ENCODE results near the gene ADAM12. TPM values are rescaled to one million over a fixed set of nuclear protein-coding genes. Genes with fewer than 3 reads are reported as not detected.

Gene ADAM12
- total RNA-seq, 2 experiments from 2014 or later, result 0.36 to 0.97 TPM

DNA sequence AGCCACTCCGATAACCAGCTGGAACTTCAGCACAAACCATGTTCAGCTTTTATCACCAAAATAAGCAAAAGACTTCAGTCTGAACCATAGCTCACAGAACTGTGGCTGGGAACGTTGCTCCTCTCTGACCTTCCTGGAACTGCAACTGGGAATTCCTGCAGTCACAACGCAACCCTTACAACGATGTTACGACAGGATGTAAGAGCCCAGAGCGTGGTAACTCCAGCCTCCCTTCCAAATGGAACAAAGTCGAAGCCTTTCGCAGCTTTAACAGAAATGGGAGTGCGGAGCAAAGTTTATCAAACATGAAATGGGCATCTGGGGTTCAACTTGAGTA is 162.6 kb downstream of the ADAM12 start:
- ChIA-PET CTCF (no interaction called here), POLR2A (no interaction called here)
- H3K9me3 Mint-ChIP-seq, result no peaks in the 10 kb centered on the region
- DNase-seq, result no peak
- H3K27me3 Mint-ChIP-seq, result no peaks in the 10 kb centered on the region
- H3K36me3 Mint-ChIP-seq, result no peaks in the 10 kb centered on the region
- no peak overlapping the region for H3K4me3 Mint-ChIP-seq
- intact Hi-C loops (cut with micrococcal nuclease), result no loop called here
- H3K27ac Mint-ChIP-seq, result no peak overlapping the region
- H3K4me1 Mint-ChIP-seq (ENCODE audit: low read depth), result no peaks in the 10 kb centered on the region

DNA sequence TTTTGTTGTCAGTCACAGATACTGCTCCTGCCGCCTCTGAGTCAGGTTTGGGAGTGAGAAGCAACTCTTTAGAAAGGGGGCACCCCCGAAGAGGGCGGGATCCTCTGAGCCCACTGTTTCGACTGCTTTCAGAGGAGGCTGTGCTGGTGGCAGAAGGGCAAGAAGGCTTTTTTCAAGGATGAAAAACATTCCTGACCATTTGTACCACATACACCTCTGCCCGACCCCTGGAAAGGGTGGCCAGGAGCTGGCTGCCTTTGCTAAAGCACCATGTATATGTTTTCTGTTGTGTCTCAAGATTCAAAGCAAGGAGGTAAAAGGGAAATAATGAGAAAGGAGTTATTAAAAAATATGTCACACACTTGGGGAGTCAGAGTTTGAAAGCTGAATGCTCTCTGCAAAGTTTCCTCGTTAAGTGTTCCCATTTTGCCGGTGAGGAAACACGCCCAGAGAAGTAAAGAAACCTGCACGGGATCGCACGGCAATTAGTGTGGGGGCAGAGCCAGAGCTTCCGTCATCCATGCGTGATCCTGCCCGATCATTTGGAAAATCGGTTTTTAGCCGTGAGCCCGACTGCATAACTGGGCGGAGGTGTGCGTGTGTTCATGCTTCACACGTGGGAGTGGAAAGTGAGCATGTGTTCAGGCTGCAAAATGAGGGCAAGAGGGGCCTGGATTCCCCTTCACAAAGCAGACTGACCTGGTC is 163.2 kb downstream of the ADAM12 start:
- Mint-ChIP-seq H3K27me3 (no peaks in the 10 kb centered on the region), H3K9me3 (no peaks in the 10 kb centered on the region), H3K4me1 (ENCODE audit: low read depth) (no peaks in the 10 kb centered on the region), H3K4me3 (no peak overlapping the region), H3K36me3 (no peaks in the 10 kb centered on the region), H3K27ac (no peak overlapping the region)
- intact Hi-C loops (cut with micrococcal nuclease), result no loop called here
- DNase-seq, result no peak
- CTCF ChIA-PET, result no interaction called here
- POLR2A ChIA-PET, result no interaction called here

DNA sequence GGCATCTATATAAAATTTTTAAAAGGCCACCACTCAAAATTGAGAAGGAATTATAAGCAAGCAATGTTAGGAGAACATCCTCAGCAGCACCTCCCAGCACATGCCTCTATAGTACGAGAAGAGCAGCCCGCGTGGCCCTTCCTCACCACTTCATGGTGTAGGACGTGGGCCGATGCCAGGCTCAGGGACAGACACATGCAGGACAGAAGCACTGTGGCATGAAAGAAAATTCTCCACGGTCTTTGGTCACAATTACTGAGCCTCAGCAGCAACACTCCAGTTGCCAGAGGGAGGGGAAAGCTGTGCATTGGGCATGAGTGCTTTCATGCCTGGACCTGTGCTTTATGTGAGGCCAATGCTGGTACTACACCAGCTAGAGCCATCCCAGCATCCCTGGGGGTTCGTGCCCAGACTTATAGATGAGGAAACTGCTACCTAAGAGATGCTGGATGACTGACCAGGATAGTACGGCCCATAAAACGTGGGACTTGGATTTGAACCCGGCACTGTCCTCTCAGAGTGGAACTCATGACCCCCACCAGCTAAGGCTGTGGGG is 164.7 kb downstream of the ADAM12 start:
- Mint-ChIP-seq H3K4me3 (no peak overlapping the region), H3K27ac (no peak overlapping the region), H3K27me3 (no peaks in the 10 kb centered on the region), H3K4me1 (ENCODE audit: low read depth) (no peaks in the 10 kb centered on the region), H3K9me3 (no peaks in the 10 kb centered on the region), H3K36me3 (no peaks in the 10 kb centered on the region)
- DNase-seq, result no peak
- intact Hi-C loops (cut with micrococcal nuclease), result no loop called here
- ChIA-PET CTCF (no interaction called here), POLR2A (no interaction called here)

DNA sequence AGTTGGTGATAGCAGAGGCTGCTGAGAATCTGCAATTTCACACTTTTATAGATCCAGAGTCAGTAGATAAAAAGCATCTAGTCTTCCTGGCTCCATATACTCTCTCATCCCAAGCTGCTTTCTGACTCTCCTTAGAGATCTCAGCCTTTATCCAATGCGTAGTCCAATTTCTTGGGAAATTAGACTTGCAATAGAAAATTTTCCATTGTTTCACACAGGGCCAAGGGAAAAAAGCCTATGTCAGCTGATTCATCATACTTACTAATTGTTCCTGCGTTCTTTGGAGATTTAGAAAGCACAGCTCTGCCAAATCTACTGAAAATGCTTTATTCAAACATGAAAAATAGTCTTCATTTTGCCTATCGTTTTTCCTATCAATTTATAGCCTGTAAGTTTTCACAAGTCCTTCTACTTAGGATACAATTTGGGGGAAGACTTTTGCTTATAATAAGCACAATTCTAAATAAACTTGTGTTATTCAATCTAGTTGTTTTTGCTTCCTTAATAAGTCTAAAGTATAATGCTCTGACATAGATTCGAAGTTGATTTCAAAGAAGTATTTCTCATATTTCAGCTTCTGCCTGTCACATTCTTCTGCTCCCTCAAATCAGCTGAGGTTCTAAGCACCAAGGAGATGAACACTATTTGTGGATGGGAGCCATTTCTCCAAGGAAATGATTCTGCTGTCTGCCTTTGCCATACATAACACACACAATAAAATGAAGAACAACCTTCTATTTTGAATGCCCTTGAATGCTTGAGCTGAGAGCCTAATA is 165.4 kb downstream of the ADAM12 start:
- intact Hi-C loops (cut with micrococcal nuclease), result no loop called here
- Mint-ChIP-seq H3K36me3 (no peaks in the 10 kb centered on the region), H3K9me3 (no peaks in the 10 kb centered on the region), H3K4me3 (no peak overlapping the region), H3K27ac (no peak overlapping the region), H3K4me1 (ENCODE audit: low read depth) (no peaks in the 10 kb centered on the region), H3K27me3 (no peaks in the 10 kb centered on the region)
- POLR2A ChIA-PET, result no interaction called here
- no peak for DNase-seq
- CTCF ChIA-PET, result no interaction called here

DNA sequence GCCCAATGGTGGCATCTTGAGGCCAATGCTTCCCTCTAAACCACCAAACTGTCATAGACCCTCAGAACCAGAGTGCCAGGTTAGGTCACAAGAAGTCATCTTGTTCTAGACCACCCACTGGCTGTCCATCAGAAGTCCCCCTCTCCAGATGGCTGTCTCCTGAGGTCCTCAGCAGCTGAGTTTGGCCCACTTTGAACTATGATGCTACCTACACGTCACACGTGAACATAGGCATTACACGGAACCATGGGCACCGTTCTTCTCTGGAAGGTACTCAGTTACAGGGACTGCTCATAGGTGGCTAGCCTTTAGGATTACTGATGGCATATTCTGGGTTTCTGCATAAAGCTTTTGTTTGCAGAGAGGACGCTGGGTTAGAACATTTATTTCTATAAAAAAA is 166.4 kb downstream of the ADAM12 start:
- Mint-ChIP-seq H3K4me3 (no peak overlapping the region), H3K36me3 (no peaks in the 10 kb centered on the region), H3K4me1 (ENCODE audit: low read depth) (no peaks in the 10 kb centered on the region), H3K27ac (no peak overlapping the region), H3K9me3 (no peaks in the 10 kb centered on the region), H3K27me3 (no peaks in the 10 kb centered on the region)
- CTCF ChIA-PET, result no interaction called here
- POLR2A ChIA-PET, result no interaction called here
- DNase-seq, result no peak
- intact Hi-C loops (cut with micrococcal nuclease), result no loop called here

DNA sequence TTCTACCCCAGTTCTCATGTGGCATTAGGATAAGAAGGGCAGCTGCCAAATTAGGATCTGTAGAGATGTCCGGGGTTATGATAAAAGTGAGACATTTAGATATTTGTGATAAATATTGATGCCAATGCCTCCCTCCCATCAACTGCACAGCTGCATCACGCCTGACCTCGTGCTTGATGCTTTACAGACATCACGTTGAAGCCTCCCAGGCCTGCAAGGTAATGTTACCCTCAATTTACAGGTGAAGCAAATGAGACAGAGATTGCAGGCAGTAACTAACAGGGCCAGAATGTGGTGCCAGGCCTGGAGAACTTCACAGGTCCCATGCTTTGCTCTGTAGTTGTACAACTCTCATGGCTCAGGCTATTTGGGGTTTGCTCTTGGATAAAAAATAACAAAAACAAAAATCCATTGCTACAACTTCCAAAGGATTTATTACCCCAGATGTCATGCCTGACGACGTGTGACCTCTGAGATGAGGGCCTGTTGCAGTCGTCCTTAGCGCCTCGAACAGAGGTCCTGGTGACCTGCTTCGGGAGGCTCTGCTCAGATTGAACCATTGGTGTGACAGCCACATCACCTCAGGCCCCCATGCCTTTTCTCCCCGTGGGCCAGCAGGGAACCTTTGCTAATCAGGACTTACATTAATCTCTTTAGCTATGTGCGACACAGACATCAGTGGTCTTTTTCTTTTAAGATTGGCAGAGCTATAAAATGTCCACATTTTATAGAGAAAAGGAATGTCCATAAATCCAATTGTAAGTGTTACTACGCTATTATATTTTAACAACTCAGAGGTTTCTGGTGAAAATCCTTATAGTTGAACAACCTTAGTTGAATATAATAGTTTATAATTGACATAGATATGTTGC is 169.3 kb downstream of the ADAM12 start:
- Mint-ChIP-seq H3K36me3 (no peaks in the 10 kb centered on the region), H3K27ac (no peak overlapping the region), H3K9me3 (no peaks in the 10 kb centered on the region), H3K4me3 (no peak overlapping the region), H3K4me1 (ENCODE audit: low read depth) (no peaks in the 10 kb centered on the region), H3K27me3 (no peaks in the 10 kb centered on the region)
- ChIA-PET CTCF (no interaction called here), POLR2A (no interaction called here)
- DNase-seq, result no peak
- intact Hi-C loops (cut with micrococcal nuclease), result no loop called here

DNA sequence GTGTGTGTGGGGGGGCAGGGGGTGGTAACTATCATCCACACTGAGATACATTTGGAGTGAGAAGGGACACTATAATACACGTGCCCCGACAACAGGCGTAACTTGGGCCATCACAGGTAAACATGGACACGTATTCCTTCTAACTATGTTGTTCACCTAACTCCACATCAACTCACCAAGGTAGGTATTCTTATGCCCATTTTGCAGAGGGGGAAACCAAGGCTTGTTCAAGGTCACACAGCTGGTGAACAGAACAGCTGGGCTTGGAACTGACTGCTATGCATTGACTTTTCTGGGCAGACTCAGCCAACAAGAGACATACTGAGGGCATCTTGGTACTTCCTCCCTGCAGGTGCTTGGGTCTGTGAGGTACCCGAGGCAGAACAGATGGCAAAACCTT is 170.1 kb downstream of the ADAM12 start:
- no peaks in the 10 kb centered on the region for H3K4me1 Mint-ChIP-seq (ENCODE audit: low read depth)

DNA sequence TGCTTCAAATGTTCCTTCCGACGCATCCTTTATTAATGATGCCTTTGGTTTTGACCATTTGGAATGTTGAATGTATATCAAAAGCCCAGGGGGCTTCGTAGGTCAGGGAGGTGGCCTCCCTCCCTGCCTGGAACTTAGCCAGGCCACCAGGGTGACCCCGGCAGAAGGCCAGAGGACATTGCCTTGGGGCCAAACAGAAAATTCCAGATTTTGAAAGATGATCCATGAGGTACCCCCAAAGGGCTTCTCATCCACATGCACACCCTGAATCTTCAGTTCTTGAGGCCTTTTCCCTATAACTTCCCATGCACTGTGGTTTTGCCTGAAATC is 171.7 kb downstream of the ADAM12 start:
- intact Hi-C loops (cut with micrococcal nuclease), result no loop called here
- no peak overlapping the region for H3K4me3 Mint-ChIP-seq
- H3K4me1 Mint-ChIP-seq (ENCODE audit: low read depth), result no peaks in the 10 kb centered on the region
- ChIA-PET CTCF (no interaction called here), POLR2A (no interaction called here)
- no peaks in the 10 kb centered on the region for H3K9me3 Mint-ChIP-seq
- H3K36me3 Mint-ChIP-seq, result no peaks in the 10 kb centered on the region
- H3K27ac Mint-ChIP-seq, result no peak overlapping the region
- DNase-seq, result no peak
- H3K27me3 Mint-ChIP-seq, result no peaks in the 10 kb centered on the region

More for the DNA sequence above, 170.1 kb downstream of the ADAM12 start:
- Mint-ChIP-seq H3K9me3 (no peaks in the 10 kb centered on the region), H3K27me3 (no peaks in the 10 kb centered on the region), H3K36me3 (no peaks in the 10 kb centered on the region), H3K27ac (no peak overlapping the region), H3K4me3 (no peak overlapping the region)
- ChIA-PET CTCF (no interaction called here), POLR2A (no interaction called here)
- intact Hi-C loops (cut with micrococcal nuclease), result no loop called here
- no peak for DNase-seq

DNA sequence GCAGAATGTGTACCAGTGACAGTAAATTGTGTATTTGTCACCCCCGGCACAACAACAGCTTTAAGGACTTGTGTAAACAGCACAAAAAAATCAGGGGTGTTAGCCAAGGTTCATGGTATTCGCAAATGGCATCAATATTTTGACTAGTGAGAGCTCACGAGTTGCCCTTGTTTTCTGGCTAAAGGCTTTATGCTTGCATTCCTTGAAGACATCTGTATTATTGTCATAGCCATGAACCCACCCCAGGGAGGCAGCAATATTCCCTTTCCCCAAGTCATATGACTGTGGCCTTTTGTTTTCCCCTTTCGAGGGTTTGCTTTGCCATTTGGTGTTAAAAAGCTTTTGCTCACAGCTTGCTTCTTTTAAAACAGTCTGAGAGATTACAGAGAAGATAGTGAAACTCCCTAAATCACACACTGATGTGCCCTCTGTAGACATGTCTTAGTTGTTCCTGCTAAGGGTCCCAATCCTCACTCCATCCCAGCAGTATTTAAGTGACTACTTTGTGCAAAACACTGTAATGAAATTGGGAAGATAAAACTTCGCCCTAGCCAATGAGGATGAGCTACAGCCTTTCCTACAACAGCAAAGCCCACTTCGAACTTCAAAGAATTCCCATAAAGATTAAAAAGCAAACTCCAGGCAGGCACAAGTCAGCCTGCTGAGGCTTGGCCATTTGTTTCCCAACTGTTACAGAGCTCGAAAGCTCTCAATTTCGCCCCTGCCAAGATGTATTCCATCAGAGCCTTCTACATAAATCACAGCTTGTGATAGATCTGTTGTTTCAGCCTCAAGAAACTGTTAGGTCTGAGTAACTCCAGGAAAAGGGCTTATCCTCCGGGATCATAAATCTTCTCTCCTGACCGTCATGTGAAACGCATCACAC is 172.3 kb downstream of the ADAM12 start:
- no peak for DNase-seq
- POLR2A ChIA-PET, result no interaction called here
- Mint-ChIP-seq H3K4me1 (ENCODE audit: low read depth) (no peaks in the 10 kb centered on the region), H3K27me3 (no peaks in the 10 kb centered on the region), H3K9me3 (no peaks in the 10 kb centered on the region), H3K36me3 (no peaks in the 10 kb centered on the region), H3K4me3 (no peak overlapping the region), H3K27ac (no peak overlapping the region)
- intact Hi-C loops (cut with micrococcal nuclease), result no loop called here
- CTCF ChIA-PET, result no interaction called here

DNA sequence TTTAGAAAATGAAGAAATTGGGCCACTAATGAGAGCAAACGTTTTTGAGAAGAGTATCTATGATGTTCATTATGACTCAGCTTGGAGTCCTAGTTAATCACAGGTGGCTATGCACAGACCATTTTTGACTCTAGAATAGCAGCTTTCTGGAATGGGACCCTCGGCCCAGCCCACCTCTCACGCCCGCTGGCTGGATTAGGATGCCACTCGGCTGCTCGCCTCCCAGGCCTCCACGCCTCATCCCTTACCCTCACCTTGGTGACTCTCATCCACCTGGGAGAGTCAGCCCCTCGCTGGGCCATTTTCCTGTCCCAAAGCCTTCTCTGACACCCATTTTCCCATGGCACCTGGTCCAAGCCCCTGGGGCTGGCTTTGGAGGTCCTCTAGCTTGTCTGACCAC is 173.6 kb downstream of the ADAM12 start:
- no peaks in the 10 kb centered on the region for H3K27me3 Mint-ChIP-seq
- no peak overlapping the region for H3K4me3 Mint-ChIP-seq
- H3K27ac Mint-ChIP-seq, result no peak overlapping the region
- H3K9me3 Mint-ChIP-seq, result no peaks in the 10 kb centered on the region
- H3K36me3 Mint-ChIP-seq, result no peaks in the 10 kb centered on the region
- POLR2A ChIA-PET, result no interaction called here
- intact Hi-C loops (cut with micrococcal nuclease), result no loop called here
- no peak for DNase-seq
- CTCF ChIA-PET, result no interaction called here
- no peaks in the 10 kb centered on the region for H3K4me1 Mint-ChIP-seq (ENCODE audit: low read depth)

DNA sequence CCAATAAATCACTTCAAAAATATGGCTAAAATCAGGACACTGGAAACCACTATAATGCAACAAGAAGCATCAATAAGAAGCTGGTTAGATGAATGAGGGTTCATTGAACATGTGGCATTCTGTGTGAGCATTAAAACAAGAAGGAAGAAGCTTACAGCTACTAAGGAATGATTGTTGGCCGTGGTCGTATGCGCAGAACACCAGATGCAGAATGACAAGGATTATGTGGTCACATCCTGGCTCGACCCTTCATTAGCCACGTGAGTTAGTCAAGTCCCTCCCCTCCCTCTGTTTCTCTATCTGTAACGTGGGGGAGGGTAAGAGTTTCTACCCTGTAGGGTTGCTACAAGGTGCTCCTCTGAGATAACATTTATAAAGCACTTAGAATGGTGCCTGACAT is 174.3 kb downstream of the ADAM12 start:
- POLR2A ChIA-PET, result no interaction called here

DNA sequence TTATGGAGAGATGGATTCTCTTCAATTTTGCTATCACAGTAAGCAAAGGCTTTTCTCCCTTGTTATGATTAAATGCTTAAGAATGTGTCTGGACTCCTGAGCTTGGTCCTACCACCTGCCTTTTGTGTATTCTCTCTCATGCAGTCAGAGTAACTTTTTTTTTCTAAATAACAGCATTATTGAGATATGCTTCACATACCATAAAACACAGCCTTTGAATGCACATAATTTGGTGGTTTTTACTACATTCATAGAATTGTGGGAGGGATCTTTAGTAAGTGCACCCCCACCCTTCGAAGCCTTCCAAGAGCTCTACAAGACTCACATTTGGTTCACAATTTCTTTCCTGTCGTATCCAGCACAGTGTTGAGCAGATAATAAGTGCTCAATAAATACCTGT is 175.5 kb downstream of the ADAM12 start:
- Mint-ChIP-seq H3K36me3 (no peaks in the 10 kb centered on the region), H3K27me3 (no peaks in the 10 kb centered on the region), H3K4me1 (ENCODE audit: low read depth) (no peaks in the 10 kb centered on the region), H3K9me3 (no peaks in the 10 kb centered on the region), H3K27ac (no peak overlapping the region), H3K4me3 (no peak overlapping the region)
- ChIA-PET POLR2A (no interaction called here), CTCF (no interaction called here)
- DNase-seq, result no peak
- intact Hi-C loops (cut with micrococcal nuclease), result no loop called here

More for the DNA sequence above, 174.3 kb downstream of the ADAM12 start:
- Mint-ChIP-seq H3K9me3 (no peaks in the 10 kb centered on the region), H3K27ac (no peak overlapping the region), H3K27me3 (no peaks in the 10 kb centered on the region), H3K4me3 (no peak overlapping the region), H3K4me1 (ENCODE audit: low read depth) (no peaks in the 10 kb centered on the region), H3K36me3 (no peaks in the 10 kb centered on the region)
- intact Hi-C loops (cut with micrococcal nuclease), result no loop called here
- CTCF ChIA-PET, result no interaction called here
- DNase-seq, result no peak
